ENCODE results near the gene AHSG. TPM values are rescaled to one million over a fixed set of nuclear protein-coding genes. Genes with fewer than 3 reads are reported as not detected.

AHSG gene
- total and polyA plus RNA-seq, 2 experiments from 2014 or later: 0.10 to 0.18 TPM

DNA sequence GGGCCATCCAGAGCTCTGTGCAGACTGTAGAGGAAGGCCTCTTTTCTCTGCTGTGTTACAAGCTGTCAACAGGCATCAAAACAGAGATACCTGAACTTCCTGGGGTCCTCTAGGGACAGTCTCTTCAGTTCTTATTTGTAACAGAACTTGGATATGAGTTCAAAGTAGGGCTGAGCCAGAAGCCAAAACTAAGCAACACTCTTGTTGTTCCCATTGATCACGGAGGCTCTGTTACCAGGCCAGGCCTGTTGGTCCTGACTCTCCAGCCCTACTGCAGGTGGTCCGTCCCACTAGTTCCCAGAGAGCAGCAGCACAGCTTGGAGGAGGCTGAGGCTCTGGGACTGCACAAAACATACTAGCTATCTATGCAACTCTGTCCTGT is 13.1 kb upstream of the AHSG start:
- H3K36me3 ChIP-seq (ENCODE audit: insufficient read depth): no peaks in the 10 kb centered on the region
- no peak overlapping the region for H3K4me2 ChIP-seq
- no peaks in the 10 kb centered on the region for H3K4me1 ChIP-seq (ENCODE audit: insufficient read depth)
- H3F3A ChIP-seq (replicated peaks; ENCODE audit: low read depth): no peaks in the 10 kb centered on the region
- Mint-ChIP-seq H3K4me1 (peaks cover 9% of the 10 kb centered on the region), H3K27ac (no peak overlapping the region), H3K4me3 (no peak overlapping the region), H3K9me3 (no peaks in the 10 kb centered on the region; the same call in 2 of the 3 replicates), H3K36me3 (ENCODE audit: low read depth) (no peaks in the 10 kb centered on the region), H3K27me3 (ENCODE audit: insufficient read depth, low read depth, poor library complexity) (peaks cover 3% of the 10 kb centered on the region)
- no peak overlapping the region for H3K27ac ChIP-seq (ENCODE audit: low read depth)
- H3K4me3 ChIP-seq: no peak overlapping the region
- no peaks in the 10 kb centered on the region for H3K27me3 ChIP-seq (ENCODE audit: insufficient read depth)
- no peaks in the 10 kb centered on the region for H4K20me1 ChIP-seq (replicated peaks; ENCODE audit: insufficient read depth)
- ATAC-seq (no peak), DNase-seq (ENCODE audit: low spot score) (no peak)
- no peaks in the 10 kb centered on the region for H3K9me2 ChIP-seq (ENCODE audit: insufficient read depth)
- H2AFZ ChIP-seq: no peak overlapping the region
- TF ChIP-seq JUNB (IDR thresholded peaks at IDR 0.05; ENCODE audit: unreplicated experiment) (no peak), REST (IDR thresholded peaks at IDR 0.05; ENCODE audit: unreplicated experiment) (no peak), POLR2AphosphoS5 (IDR thresholded peaks at IDR 0.05; ENCODE audit: low read depth) (no peak), ZNF331 (CRISPR knock-in tag; IDR thresholded peaks at IDR 0.05; ENCODE audit: low read depth) (no peak), STAT1 (IDR thresholded peaks at IDR 0.05; ENCODE audit: unreplicated experiment) (no peak), NANOG (IDR thresholded peaks at IDR 0.05; ENCODE audit: borderline replicate concordance) (no peak), EZH2 (IDR thresholded peaks at IDR 0.05; ENCODE audit: low read depth, unreplicated experiment) (no peak), EZH2phosphoT487 (IDR thresholded peaks at IDR 0.05; ENCODE audit: unreplicated experiment) (no peak), CTCF (conservative IDR thresholded peaks at IDR 0.05; ENCODE audit: low read depth in 2 of 2) (no peak), CREB1 (CRISPR knock-in tag; IDR thresholded peaks at IDR 0.05; ENCODE audit: low read depth) (no peak), ZNF114 (CRISPR knock-in tag; IDR thresholded peaks at IDR 0.05) (no peak), ZNF462 (CRISPR knock-in tag; IDR thresholded peaks at IDR 0.05) (no peak)
- TF ChIP-seq, protein P1, sequence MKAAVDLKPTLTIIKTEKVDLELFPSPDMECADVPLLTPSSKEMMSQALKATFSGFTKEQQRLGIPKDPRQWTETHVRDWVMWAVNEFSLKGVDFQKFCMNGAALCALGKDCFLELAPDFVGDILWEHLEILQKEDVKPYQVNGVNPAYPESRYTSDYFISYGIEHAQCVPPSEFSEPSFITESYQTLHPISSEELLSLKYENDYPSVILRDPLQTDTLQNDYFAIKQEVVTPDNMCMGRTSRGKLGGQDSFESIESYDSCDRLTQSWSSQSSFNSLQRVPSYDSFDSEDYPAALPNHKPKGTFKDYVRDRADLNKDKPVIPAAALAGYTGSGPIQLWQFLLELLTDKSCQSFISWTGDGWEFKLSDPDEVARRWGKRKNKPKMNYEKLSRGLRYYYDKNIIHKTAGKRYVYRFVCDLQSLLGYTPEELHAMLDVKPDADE (IDR thresholded peaks at IDR 0.05): no peak
- H3K79me2 ChIP-seq (replicated peaks; ENCODE audit: insufficient read depth): no peaks in the 10 kb centered on the region
